SK-N-SH (cell line): ENCODE results near the gene NPHP1.

Source experiments
- EP300 ChIP-seq, 2 experiments: IDR thresholded peaks; 2 replicates each; pipeline versions ENCODE4 v1.4.0 to v1.6.1; 2012; ENCODE audit warnings: borderline replicate concordance in 1 of 2, low read depth in 1 of 2, low read length in 1 of 2
- FOXJ3 ChIP-seq: sonication (generic); formaldehyde crosslinking; IDR thresholded peaks from 2 replicates; pipeline ENCODE4 v1.5.1; 2020; ENCODE audit warnings: mild to moderate bottlenecking, missing genetic modification reagents
- GABPA ChIP-seq: IDR thresholded peaks from 2 replicates; pipeline ENCODE4 v1.4.0; 2012; ENCODE audit warnings: low read depth, mild to moderate bottlenecking
- NFIC ChIP-seq: IDR thresholded peaks from 2 replicates; pipeline ENCODE4 v1.4.0; 2012; ENCODE audit warnings: borderline replicate concordance
- POLR2AphosphoS5 ChIP-seq: IDR thresholded peaks from 2 replicates; pipeline ENCODE4 v1.6.1; 2012; ENCODE audit warnings: low read depth, low read length
- RAD21 ChIP-seq: IDR thresholded peaks from 2 replicates; pipeline ENCODE4 v1.6.1; 2012; ENCODE audit warnings: mild to moderate bottlenecking, low read length
- RFX5 ChIP-seq: IDR thresholded peaks from 2 replicates; pipeline ENCODE4 v1.6.1; 2012; ENCODE audit warnings: mild to moderate bottlenecking, improper control_type of control experiment, low read length
- TAF1 ChIP-seq: IDR thresholded peaks from 2 replicates; pipeline ENCODE4 v1.6.1; 2012; ENCODE audit warnings: low read depth, mild to moderate bottlenecking, low read length, moderate library complexity, borderline replicate concordance
- TEAD4 ChIP-seq: IDR thresholded peaks from 2 replicates; pipeline ENCODE4 v1.4.0; 2012; ENCODE audit warnings: mild to moderate bottlenecking, borderline replicate concordance; ENCODE audit not compliant: insufficient read depth
- TF ChIP-seq, protein P1 (sequence below): fragments of 200-600 bp; sonication (generic); IDR thresholded peaks from 2 replicates; pipeline ENCODE4 v1.6.1; 2017; ENCODE audit warnings: antibody characterized with exemption, mild to moderate bottlenecking, moderate library complexity
- TF ChIP-seq, protein P2 (sequence below): IDR thresholded peaks from 2 replicates; pipeline ENCODE4 v1.4.0; 2012; ENCODE audit warnings: low read depth, borderline replicate concordance
- TF ChIP-seq, protein P3 (sequence below): IDR thresholded peaks from 2 replicates; pipeline ENCODE4 v1.4.0; 2012; ENCODE audit warnings: low read depth, borderline replicate concordance

DNA sequence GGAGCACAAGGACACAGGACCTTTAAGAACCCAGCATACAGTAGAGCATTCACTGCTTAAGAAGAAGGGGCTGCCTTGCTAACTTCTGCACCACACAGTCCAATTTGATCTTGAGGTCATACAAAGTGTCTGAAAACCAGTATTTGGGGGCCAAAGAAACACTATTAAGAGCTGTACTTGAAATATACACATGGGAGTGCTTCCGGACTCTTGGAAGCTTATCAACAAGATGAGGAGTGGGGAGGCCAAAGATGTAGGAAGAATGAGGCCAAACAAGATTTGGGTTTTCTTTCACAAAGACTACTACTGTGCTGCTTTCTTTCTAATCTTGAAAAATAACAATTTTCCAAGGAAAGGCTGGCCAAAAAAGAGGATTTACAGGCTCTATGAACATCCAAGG lies 64.4 kb downstream of the NPHP1 start:
- TF ChIP-seq NFIC (no peak), RAD21 (no peak), TAF1 (no peak), POLR2AphosphoS5 (no peak), EP300 (IDR thresholded peaks at IDR 0.05; ENCODE audit: borderline replicate concordance in 1 of 2, low read depth in 1 of 2, low read length in 1 of 2) (no peak), RFX5 (no peak), GABPA (no peak), FOXJ3 (CRISPR knock-in tag) (no peak), TEAD4 (no peak)
- TF ChIP-seq, protein P1, sequence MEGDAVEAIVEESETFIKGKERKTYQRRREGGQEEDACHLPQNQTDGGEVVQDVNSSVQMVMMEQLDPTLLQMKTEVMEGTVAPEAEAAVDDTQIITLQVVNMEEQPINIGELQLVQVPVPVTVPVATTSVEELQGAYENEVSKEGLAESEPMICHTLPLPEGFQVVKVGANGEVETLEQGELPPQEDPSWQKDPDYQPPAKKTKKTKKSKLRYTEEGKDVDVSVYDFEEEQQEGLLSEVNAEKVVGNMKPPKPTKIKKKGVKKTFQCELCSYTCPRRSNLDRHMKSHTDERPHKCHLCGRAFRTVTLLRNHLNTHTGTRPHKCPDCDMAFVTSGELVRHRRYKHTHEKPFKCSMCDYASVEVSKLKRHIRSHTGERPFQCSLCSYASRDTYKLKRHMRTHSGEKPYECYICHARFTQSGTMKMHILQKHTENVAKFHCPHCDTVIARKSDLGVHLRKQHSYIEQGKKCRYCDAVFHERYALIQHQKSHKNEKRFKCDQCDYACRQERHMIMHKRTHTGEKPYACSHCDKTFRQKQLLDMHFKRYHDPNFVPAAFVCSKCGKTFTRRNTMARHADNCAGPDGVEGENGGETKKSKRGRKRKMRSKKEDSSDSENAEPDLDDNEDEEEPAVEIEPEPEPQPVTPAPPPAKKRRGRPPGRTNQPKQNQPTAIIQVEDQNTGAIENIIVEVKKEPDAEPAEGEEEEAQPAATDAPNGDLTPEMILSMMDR: no peak
- TF ChIP-seq, protein P2, sequence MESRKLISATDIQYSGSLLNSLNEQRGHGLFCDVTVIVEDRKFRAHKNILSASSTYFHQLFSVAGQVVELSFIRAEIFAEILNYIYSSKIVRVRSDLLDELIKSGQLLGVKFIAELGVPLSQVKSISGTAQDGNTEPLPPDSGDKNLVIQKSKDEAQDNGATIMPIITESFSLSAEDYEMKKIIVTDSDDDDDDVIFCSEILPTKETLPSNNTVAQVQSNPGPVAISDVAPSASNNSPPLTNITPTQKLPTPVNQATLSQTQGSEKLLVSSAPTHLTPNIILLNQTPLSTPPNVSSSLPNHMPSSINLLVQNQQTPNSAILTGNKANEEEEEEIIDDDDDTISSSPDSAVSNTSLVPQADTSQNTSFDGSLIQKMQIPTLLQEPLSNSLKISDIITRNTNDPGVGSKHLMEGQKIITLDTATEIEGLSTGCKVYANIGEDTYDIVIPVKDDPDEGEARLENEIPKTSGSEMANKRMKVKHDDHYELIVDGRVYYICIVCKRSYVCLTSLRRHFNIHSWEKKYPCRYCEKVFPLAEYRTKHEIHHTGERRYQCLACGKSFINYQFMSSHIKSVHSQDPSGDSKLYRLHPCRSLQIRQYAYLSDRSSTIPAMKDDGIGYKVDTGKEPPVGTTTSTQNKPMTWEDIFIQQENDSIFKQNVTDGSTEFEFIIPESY: no peak
- TF ChIP-seq, protein P3, sequence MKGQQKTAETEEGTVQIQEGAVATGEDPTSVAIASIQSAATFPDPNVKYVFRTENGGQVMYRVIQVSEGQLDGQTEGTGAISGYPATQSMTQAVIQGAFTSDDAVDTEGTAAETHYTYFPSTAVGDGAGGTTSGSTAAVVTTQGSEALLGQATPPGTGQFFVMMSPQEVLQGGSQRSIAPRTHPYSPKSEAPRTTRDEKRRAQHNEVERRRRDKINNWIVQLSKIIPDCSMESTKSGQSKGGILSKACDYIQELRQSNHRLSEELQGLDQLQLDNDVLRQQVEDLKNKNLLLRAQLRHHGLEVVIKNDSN: no peak
